Measurements from ENCODE around the gene NUP214.

NUP214 gene

DNA sequence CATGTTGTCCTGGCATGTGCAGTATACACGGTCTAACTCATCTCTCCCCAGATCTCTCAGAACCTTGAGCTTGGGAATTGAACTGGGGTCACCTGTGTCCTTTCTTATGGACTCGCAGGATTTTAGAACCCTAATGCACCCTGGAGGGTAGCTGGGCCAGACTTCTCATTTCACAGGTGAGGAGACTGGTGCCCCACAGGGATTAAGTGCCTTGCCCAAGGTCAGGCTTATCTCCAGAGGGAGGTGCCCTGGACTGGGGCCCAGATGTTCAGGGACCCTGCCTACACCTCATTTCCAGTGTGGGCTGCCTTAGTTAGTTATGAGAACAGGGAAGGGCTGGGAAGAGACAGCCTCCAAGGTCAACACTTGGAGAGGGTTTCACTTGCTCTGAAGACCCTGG is 4.0 kb upstream of the NUP214 start:
- FAIRE-seq (no peak), DNase-seq (ENCODE audit: insufficient read length, low spot score) (no peak)
- TF ChIP-seq POLR2AphosphoS5 (IDR thresholded peaks at IDR 0.05; ENCODE audit: low read depth, low read length) (no peak), TAF1 (IDR thresholded peaks at IDR 0.05; ENCODE audit: low read depth, low read length) (no peak), SPI1 (IDR thresholded peaks at IDR 0.05; ENCODE audit: low read depth, low read length) (no peak), POU2F2 (IDR thresholded peaks at IDR 0.05; ENCODE audit: low read depth, low read length) (no peak), PAX5 (IDR thresholded peaks at IDR 0.05; ENCODE audit: insufficient read depth, low read length, severe bottlenecking) (no peak), POLR2A (IDR thresholded peaks at IDR 0.05; ENCODE audit: low read depth, low read length) (no peak)

DNA sequence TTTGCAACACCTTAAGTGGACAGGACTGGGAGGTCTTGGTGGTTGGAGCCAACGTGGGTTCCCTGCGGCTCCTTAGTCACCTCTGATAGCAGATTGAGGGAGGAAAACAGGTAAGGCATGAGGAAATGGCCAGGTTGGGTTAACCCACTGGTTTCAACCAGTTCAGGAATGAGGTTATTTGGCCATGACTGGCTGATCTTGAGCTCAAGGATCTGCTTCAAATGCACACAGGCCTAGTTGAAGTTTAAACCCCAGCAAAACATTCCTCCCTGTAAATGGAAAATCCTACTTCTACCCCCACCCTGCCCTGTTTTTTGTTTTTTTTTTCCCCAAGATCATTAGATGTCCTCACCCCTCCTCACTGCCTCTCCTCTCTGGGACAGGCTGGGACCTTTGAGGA is 3.2 kb upstream of the NUP214 start:
- DNase-seq (ENCODE audit: insufficient read length, low spot score): no peak
- TF ChIP-seq SPI1 (IDR thresholded peaks at IDR 0.05; ENCODE audit: low read depth, low read length) (no peak), TAF1 (IDR thresholded peaks at IDR 0.05; ENCODE audit: low read depth, low read length) (no peak), POLR2AphosphoS5 (IDR thresholded peaks at IDR 0.05; ENCODE audit: low read depth, low read length) (no peak), PAX5 (IDR thresholded peaks at IDR 0.05; ENCODE audit: insufficient read depth, low read length, severe bottlenecking) (no peak), POLR2A (IDR thresholded peaks at IDR 0.05; ENCODE audit: low read depth, low read length) (no peak), POU2F2 (IDR thresholded peaks at IDR 0.05; ENCODE audit: low read depth, low read length) (no peak)

DNA sequence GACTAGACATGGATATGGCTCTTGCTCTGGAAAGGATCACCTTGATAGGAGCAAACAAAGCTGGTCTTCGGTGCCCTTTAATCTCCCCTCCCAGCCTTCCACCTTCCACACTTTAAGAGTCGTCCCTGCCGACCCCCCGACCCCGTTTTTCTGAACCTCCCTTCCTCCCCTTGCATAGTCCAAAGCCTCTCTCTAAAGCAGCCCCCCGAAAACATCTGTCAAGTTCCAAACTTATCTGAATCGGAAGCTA is 423 bp upstream of the NUP214 start:
- no peak for TF ChIP-seq SPI1 (IDR thresholded peaks at IDR 0.05; ENCODE audit: low read depth, low read length)
- TF ChIP-seq PAX5 (IDR thresholded peaks at IDR 0.05; ENCODE audit: insufficient read depth, low read length, severe bottlenecking): no peak
- TF ChIP-seq POLR2A (IDR thresholded peaks at IDR 0.05; ENCODE audit: low read depth, low read length): no peak
- no peak for TF ChIP-seq POLR2AphosphoS5 (IDR thresholded peaks at IDR 0.05; ENCODE audit: low read depth, low read length)
- TF ChIP-seq POU2F2 (IDR thresholded peaks at IDR 0.05; ENCODE audit: low read depth, low read length): no peak
- TF ChIP-seq TAF1 (IDR thresholded peaks at IDR 0.05; ENCODE audit: low read depth, low read length): no peak
- FAIRE-seq (no peak), DNase-seq (ENCODE audit: insufficient read length, low spot score) (no peak)

More for the DNA sequence above, 3.2 kb upstream of the NUP214 start:
- no peak for FAIRE-seq

DNA sequence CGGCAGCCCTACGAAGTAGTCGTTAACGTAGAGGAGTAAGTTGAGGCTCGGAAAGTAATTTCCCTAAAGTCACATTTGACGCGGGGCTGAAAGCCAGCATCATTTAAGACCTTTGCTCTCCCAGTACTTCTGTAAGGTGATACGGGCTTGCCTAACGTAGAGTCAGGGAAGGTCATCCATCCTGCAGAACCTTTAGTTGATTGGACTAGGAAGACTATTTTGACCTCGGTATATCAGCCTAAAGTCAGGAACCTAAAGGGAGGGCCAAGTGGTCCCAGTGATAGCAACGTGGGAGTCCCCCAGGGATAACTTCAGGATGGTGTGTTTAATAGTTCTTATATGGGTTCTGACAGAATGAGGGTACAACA is 657 bp downstream of the NUP214 start:
- DNase-seq (ENCODE audit: insufficient read length, low spot score): no peak
- no peak for FAIRE-seq
- TF ChIP-seq PAX5 (IDR thresholded peaks at IDR 0.05; ENCODE audit: insufficient read depth, low read length, severe bottlenecking) (no peak), POLR2A (IDR thresholded peaks at IDR 0.05; ENCODE audit: low read depth, low read length) (no peak), POLR2AphosphoS5 (IDR thresholded peaks at IDR 0.05; ENCODE audit: low read depth, low read length) (no peak), POU2F2 (IDR thresholded peaks at IDR 0.05; ENCODE audit: low read depth, low read length) (no peak), SPI1 (IDR thresholded peaks at IDR 0.05; ENCODE audit: low read depth, low read length) (no peak), TAF1 (IDR thresholded peaks at IDR 0.05; ENCODE audit: low read depth, low read length) (no peak)

DNA sequence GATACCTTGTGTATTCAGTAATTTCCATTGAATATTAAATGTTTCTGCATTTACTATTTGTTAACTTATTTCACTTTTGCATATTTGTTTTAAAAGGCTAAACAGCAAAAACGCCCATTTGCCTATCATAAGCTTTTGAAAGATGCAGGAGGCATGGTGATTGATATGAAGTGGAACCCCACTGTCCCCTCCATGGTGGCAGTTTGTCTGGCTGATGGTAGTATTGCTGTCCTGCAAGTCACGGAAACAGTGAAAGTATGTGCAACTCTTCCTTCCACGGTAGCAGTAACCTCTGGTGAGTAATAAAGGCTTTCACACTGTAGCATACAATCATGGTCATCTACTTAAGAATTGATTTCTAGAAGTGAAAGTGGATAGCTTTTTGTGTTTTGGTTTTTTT is 3.8 kb downstream of the NUP214 start:
- no peak for DNase-seq (ENCODE audit: insufficient read length, low spot score)
- FAIRE-seq: no peak
- TF ChIP-seq POU2F2 (IDR thresholded peaks at IDR 0.05; ENCODE audit: low read depth, low read length): no peak
- TF ChIP-seq SPI1 (IDR thresholded peaks at IDR 0.05; ENCODE audit: low read depth, low read length): no peak
- TF ChIP-seq POLR2AphosphoS5 (IDR thresholded peaks at IDR 0.05; ENCODE audit: low read depth, low read length): no peak
- no peak for TF ChIP-seq POLR2A (IDR thresholded peaks at IDR 0.05; ENCODE audit: low read depth, low read length)
- no peak for TF ChIP-seq TAF1 (IDR thresholded peaks at IDR 0.05; ENCODE audit: low read depth, low read length)
- TF ChIP-seq PAX5 (IDR thresholded peaks at IDR 0.05; ENCODE audit: insufficient read depth, low read length, severe bottlenecking): no peak

DNA sequence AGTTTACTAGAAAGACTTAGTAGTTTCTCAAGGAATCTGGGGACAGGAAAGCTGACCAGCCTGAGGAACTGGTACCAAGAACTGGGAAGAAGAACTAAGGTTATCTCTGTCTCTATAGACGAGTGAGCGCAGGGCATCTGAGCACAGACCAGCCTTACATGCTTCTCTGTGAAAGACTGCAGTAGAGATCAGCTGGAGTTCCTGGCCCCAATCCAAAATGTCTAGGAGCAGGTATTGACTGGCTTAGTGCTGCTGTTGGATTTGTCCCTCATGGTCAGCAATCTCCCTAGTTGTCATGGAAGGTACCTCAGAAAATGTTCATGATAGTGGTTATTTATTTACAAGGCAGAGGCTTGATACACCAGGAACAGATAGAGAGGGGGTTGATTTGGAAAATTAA is 13.3 kb downstream of the NUP214 start:
- no peak for DNase-seq (ENCODE audit: insufficient read length, low spot score)
- no peak for FAIRE-seq
- TF ChIP-seq POLR2A (IDR thresholded peaks at IDR 0.05; ENCODE audit: low read depth, low read length): no peak
- TF ChIP-seq POU2F2 (IDR thresholded peaks at IDR 0.05; ENCODE audit: low read depth, low read length): no peak
- TF ChIP-seq PAX5 (IDR thresholded peaks at IDR 0.05; ENCODE audit: insufficient read depth, low read length, severe bottlenecking): no peak
- no peak for TF ChIP-seq TAF1 (IDR thresholded peaks at IDR 0.05; ENCODE audit: low read depth, low read length)
- no peak for TF ChIP-seq SPI1 (IDR thresholded peaks at IDR 0.05; ENCODE audit: low read depth, low read length)
- TF ChIP-seq POLR2AphosphoS5 (IDR thresholded peaks at IDR 0.05; ENCODE audit: low read depth, low read length): no peak

DNA sequence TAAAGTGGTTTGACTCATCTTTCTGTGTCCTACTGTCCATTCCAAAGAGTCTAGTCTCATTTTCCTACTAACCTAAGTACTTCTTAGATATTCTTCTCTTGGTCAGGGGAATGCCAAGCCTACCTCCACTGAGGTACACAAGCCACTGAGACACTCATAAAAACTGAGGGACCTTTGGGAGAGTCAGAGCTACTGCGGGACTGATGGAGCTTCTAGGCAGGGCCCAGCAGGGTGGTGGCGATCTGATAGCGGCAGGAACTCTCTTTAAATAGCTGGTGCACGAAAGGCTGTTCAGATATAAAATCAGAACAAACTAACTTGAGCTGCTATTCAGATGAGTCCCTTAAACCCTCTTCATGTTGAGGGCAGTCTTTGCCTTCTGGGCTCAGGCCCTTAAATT is 14.7 kb downstream of the NUP214 start:
- no peak for FAIRE-seq
- TF ChIP-seq POLR2AphosphoS5 (IDR thresholded peaks at IDR 0.05; ENCODE audit: low read depth, low read length) (no peak), POU2F2 (IDR thresholded peaks at IDR 0.05; ENCODE audit: low read depth, low read length) (no peak), SPI1 (IDR thresholded peaks at IDR 0.05; ENCODE audit: low read depth, low read length) (no peak), TAF1 (IDR thresholded peaks at IDR 0.05; ENCODE audit: low read depth, low read length) (no peak), POLR2A (IDR thresholded peaks at IDR 0.05; ENCODE audit: low read depth, low read length) (no peak), PAX5 (IDR thresholded peaks at IDR 0.05; ENCODE audit: insufficient read depth, low read length, severe bottlenecking) (no peak)
- no peak for DNase-seq (ENCODE audit: insufficient read length, low spot score)

DNA sequence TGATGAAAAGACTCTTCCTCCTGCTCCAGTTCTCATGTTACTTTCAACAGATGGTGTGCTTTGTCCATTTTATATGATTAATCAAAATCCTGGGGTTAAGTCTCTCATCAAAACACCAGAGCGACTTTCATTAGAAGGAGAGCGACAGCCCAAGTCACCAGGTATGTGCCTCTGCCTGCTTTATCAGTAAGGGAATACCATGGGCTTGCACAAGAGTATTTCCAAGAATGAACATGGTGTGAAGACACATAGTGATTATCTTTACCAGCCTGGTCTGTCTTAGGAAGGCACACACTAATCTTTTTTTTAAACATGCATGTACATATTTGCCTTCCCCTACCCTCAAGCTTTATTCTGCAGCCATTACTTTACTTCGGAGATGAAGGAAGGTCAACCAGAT is 15.2 kb downstream of the NUP214 start:
- no peak for FAIRE-seq
- no peak for TF ChIP-seq SPI1 (IDR thresholded peaks at IDR 0.05; ENCODE audit: low read depth, low read length)
- TF ChIP-seq POLR2A (IDR thresholded peaks at IDR 0.05; ENCODE audit: low read depth, low read length): no peak
- no peak for TF ChIP-seq POLR2AphosphoS5 (IDR thresholded peaks at IDR 0.05; ENCODE audit: low read depth, low read length)
- TF ChIP-seq POU2F2 (IDR thresholded peaks at IDR 0.05; ENCODE audit: low read depth, low read length): no peak
- no peak for TF ChIP-seq PAX5 (IDR thresholded peaks at IDR 0.05; ENCODE audit: insufficient read depth, low read length, severe bottlenecking)
- no peak for TF ChIP-seq TAF1 (IDR thresholded peaks at IDR 0.05; ENCODE audit: low read depth, low read length)
- no peak for DNase-seq (ENCODE audit: insufficient read length, low spot score)

DNA sequence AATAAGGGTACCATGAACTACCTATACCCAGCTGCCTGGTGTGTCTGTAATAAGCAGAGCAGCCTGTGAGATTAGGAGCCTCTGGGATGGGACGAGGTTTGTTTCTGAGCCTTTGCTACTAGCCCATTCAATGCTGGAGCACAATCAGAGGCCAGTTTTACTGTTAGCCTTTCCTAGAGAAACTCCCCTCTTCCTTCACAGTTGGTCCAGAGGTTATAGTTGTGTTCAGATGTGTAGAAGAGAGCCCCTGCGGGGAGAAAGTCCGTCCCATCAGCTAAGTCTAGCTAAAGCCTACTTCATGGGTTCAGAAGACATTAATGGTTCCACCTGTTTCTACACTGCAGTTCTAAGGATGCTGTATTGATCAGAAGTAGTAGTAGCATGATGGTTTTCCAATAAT is 16.8 kb downstream of the NUP214 start:
- no peak for DNase-seq (ENCODE audit: insufficient read length, low spot score)
- FAIRE-seq: no peak
- no peak for TF ChIP-seq POLR2A (IDR thresholded peaks at IDR 0.05; ENCODE audit: low read depth, low read length)

DNA sequence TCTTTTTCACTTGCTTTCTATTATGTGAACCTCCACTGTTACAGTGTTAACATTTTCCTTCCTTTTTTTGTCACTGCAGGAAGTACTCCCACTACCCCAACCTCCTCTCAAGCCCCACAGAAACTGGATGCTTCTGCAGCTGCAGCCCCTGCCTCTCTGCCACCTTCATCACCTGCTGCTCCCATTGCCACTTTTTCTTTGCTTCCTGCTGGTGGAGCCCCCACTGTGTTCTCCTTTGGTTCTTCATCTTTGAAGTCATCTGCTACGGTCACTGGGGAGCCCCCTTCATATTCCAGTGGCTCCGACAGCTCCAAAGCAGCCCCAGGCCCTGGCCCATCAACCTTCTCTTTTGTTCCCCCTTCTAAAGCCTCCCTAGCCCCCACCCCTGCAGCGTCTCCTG is 18.8 kb downstream of the NUP214 start:
- TF ChIP-seq PAX5 (IDR thresholded peaks at IDR 0.05; ENCODE audit: insufficient read depth, low read length, severe bottlenecking) (no peak), SPI1 (IDR thresholded peaks at IDR 0.05; ENCODE audit: low read depth, low read length) (no peak), POLR2AphosphoS5 (IDR thresholded peaks at IDR 0.05; ENCODE audit: low read depth, low read length) (no peak), TAF1 (IDR thresholded peaks at IDR 0.05; ENCODE audit: low read depth, low read length) (no peak), POU2F2 (IDR thresholded peaks at IDR 0.05; ENCODE audit: low read depth, low read length) (no peak), POLR2A (IDR thresholded peaks at IDR 0.05; ENCODE audit: low read depth, low read length) (no peak)
- no peak for FAIRE-seq
- DNase-seq (ENCODE audit: insufficient read length, low spot score): no peak
